ENCODE data around the gene DGCR8.
"Not testable (repeated sequence)": the region's sequence is repeated elsewhere in the genome, so short reads cannot be mapped to it uniquely, and the experiment has no call there.

The DGCR8 gene

DNA sequence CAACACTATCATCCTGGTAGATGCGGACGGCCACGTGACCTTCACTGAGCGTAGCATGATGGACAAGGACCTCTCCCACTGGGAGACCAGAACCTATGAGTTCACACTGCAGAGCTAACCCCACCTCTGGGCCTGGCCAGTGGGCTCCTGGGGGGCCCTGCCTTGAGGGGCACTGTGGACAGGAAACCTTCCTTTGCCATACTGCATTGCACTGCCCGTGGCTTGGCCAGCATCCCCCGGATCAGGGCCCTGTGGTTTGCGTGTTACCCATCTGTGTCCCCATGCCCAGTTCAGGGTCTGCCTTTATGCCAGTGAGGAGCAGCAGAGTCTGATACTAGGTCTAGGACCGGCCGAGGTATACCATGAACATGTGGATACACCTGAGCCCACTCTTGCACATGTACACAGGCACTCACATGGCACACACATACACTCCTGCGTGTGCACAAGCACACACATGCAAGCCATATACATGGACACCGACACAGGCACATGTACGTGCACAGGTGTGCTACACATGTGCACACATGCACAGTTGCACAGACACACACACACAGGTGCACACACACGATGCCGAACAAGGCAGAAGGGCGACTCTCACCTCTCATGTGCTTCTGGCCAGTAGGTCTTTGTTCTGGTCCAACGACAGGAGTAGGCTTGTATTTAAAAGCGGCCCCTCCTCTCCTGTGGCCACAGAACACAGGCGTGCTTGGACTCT, 15.3 kb upstream of the DGCR8 start:
- Histone ChIP-seq H3K9me3 (ENCODE audit: insufficient read depth, low read length) (no peaks in the 10 kb centered on the region), H2AFZ (ENCODE audit: low read depth, low read length) (no peak overlapping the region), H3K4me3 (ENCODE audit: low read length) (no peak overlapping the region), H3K4me1 (ENCODE audit: low read length) (no peaks in the 10 kb centered on the region; the same call in 1 of the 2 replicates), H3K4me2 (ENCODE audit: low read length) (no peak overlapping the region), H3K27me3 (ENCODE audit: low read depth, low read length) (no peaks in the 10 kb centered on the region), H3K27ac (ENCODE audit: low read length) (no peak overlapping the region), H3K9ac (ENCODE audit: low read length) (no peak overlapping the region), H3K79me2 (ENCODE audit: low read length) (no peaks in the 10 kb centered on the region), H3K36me3 (replicated peaks; ENCODE audit: low read depth, low read length) (peaks cover 6% of the 10 kb centered on the region), H4K20me1 (ENCODE audit: insufficient read depth, low read length) (no peaks in the 10 kb centered on the region)
- TF ChIP-seq, protein P1, sequence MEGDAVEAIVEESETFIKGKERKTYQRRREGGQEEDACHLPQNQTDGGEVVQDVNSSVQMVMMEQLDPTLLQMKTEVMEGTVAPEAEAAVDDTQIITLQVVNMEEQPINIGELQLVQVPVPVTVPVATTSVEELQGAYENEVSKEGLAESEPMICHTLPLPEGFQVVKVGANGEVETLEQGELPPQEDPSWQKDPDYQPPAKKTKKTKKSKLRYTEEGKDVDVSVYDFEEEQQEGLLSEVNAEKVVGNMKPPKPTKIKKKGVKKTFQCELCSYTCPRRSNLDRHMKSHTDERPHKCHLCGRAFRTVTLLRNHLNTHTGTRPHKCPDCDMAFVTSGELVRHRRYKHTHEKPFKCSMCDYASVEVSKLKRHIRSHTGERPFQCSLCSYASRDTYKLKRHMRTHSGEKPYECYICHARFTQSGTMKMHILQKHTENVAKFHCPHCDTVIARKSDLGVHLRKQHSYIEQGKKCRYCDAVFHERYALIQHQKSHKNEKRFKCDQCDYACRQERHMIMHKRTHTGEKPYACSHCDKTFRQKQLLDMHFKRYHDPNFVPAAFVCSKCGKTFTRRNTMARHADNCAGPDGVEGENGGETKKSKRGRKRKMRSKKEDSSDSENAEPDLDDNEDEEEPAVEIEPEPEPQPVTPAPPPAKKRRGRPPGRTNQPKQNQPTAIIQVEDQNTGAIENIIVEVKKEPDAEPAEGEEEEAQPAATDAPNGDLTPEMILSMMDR (IDR thresholded peaks at IDR 0.05; ENCODE audit: low read depth, low read length) = no peak
- TF ChIP-seq EZH2phosphoT487 (IDR thresholded peaks at IDR 0.05; ENCODE audit: low read depth) = no peak

DNA sequence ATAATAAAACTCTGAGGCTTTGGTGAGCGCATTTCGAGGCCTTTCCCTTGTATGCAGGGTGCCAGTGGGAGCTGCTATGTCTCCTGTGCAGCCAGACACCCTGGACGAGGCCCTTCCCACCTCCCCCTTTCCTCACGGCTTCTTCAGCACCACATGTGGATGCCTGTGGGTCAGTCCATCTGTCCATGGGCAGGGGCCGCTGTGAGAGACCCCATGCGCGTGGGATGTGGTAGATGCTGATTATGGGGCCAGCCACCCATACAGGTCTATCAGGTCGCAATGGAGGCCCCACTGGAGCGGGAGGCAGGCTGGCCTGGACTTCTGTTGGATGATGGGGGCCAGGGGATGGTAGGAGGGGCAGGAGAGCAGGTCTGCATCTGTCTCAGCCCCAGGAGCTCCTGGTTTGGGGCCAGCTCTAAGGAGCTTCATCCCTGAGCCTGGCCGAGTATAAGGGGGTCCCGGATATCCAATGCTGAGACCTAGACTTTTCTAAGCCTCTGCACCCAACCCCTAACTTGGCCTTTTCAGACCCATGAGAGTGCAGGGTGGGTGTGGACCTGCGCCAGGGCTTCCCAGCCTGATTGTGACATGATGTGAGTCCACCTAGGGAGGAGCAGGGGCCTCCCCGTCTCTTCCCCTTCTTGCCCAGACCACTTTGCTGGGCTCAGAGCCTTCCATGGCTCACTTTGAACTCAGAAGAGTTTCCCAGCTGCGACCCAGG, 14.0 kb upstream of the DGCR8 start:
- no peak overlapping the region for H3K4me2 ChIP-seq (ENCODE audit: low read length)
- H3K9me3 ChIP-seq (ENCODE audit: insufficient read depth, low read length) = no peaks in the 10 kb centered on the region
- H4K20me1 ChIP-seq (ENCODE audit: insufficient read depth, low read length) = no peaks in the 10 kb centered on the region
- TF ChIP-seq, protein P1 (IDR thresholded peaks at IDR 0.05; ENCODE audit: low read depth, low read length) = no peak
- no peak for TF ChIP-seq EZH2phosphoT487 (IDR thresholded peaks at IDR 0.05; ENCODE audit: low read depth)
- no peaks in the 10 kb centered on the region for H3K79me2 ChIP-seq (ENCODE audit: low read length)
- no peak overlapping the region for H3K9ac ChIP-seq (ENCODE audit: low read length)
- H3K4me1 ChIP-seq (ENCODE audit: low read length) = no peaks in the 10 kb centered on the region; the same call in 1 of the 2 replicates
- no peak overlapping the region for H3K27ac ChIP-seq (ENCODE audit: low read length)
- H3K36me3 ChIP-seq (replicated peaks; ENCODE audit: low read depth, low read length) = peaks cover 5% of the 10 kb centered on the region
- no peaks in the 10 kb centered on the region for H3K27me3 ChIP-seq (ENCODE audit: low read depth, low read length)
- H3K4me3 ChIP-seq (ENCODE audit: low read length) = no peak overlapping the region
- no peak overlapping the region for H2AFZ ChIP-seq (ENCODE audit: low read depth, low read length)

DNA sequence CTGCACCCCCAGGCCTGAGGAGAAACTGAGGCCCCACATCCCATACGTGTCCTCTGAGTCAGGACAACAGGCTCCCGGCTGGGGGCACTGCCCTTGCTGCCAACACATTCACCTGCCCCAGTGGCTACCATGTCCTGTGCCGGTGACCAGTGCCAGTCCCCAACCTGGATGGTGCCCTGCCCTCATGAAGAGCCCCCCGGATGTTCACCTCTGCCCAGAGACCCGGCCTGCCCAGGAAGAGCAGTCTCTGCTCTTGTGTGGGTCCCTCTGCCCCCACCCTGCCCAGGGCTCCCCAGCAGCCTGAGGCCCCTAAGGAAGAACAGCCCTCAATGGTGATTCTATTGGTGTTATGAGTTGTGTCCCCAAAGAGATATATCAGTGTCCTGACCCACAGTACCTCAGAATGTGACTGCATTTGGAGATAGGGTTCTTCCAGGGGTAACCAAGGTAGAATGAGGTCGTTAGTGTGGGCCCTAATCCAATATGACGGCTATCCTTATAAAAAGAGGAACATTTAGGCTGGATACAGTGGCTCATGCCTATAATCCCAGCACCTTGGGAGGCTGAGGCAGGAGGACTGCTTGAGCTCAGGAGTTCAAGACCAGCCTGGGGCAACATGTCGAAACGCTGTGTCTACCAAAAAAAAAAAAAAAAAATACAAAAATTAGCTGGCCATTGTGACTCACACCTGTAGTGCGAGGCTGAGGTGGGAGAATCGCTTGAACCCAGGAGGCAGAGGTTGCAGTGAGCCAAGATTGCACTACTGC, 13.2 kb upstream of the DGCR8 start:
- Histone ChIP-seq H3K4me1 (ENCODE audit: low read length) (no peaks in the 10 kb centered on the region; the same call in 1 of the 2 replicates), H3K27me3 (ENCODE audit: low read depth, low read length) (no peaks in the 10 kb centered on the region), H3K4me2 (ENCODE audit: low read length) (no peak overlapping the region), H3K9me3 (ENCODE audit: insufficient read depth, low read length) (no peaks in the 10 kb centered on the region), H3K79me2 (ENCODE audit: low read length) (no peaks in the 10 kb centered on the region), H2AFZ (ENCODE audit: low read depth, low read length) (no peak overlapping the region), H3K27ac (ENCODE audit: low read length) (no peak overlapping the region), H3K4me3 (ENCODE audit: low read length) (no peak overlapping the region), H3K36me3 (replicated peaks; ENCODE audit: low read depth, low read length) (peaks cover 3% of the 10 kb centered on the region), H3K9ac (ENCODE audit: low read length) (no peak overlapping the region), H4K20me1 (ENCODE audit: insufficient read depth, low read length) (no peaks in the 10 kb centered on the region)
- no peak for TF ChIP-seq EZH2phosphoT487 (IDR thresholded peaks at IDR 0.05; ENCODE audit: low read depth)

- not testable (repeated sequence) for H3K4me1 ChIP-seq (ENCODE audit: low read length); H3K27ac ChIP-seq (ENCODE audit: low read length); H3K36me3 ChIP-seq (replicated peaks; ENCODE audit: low read depth, low read length); H2AFZ ChIP-seq (ENCODE audit: low read depth, low read length); H3K4me3 ChIP-seq (ENCODE audit: low read length); H4K20me1 ChIP-seq (ENCODE audit: insufficient read depth, low read length); H3K9ac ChIP-seq (ENCODE audit: low read length); H3K9me3 ChIP-seq (ENCODE audit: insufficient read depth, low read length); H3K27me3 ChIP-seq (ENCODE audit: low read depth, low read length); H3K79me2 ChIP-seq (ENCODE audit: low read length); H3K4me2 ChIP-seq (ENCODE audit: low read length)
Measured at GRCh38 chr22:20067384-20067682, 12.7 kb upstream of the DGCR8 start.

Measured in OCI-LY3 (cell line).